AG10803 (cell line): Measurements from ENCODE around the gene DDX60.

Experiments
- DNase-seq: peaks from one replicate; pipeline ENCODE4 v3.0.0; 2010; ENCODE audit warnings: low read depth
- H3K4me3 ChIP-seq: 2 replicates; pipeline ENCODE4 v1.5.1; 2011; ENCODE audit warnings: mild to moderate bottlenecking, low read length, control low read depth
- CTCF ChIP-seq: conservative IDR thresholded peaks from 2 replicates; pipeline ENCODE4 v1.5.1; 2011; ENCODE audit warnings: mild to moderate bottlenecking, low read length, control low read depth, inconsistent platforms

Gene DDX60

DNA sequence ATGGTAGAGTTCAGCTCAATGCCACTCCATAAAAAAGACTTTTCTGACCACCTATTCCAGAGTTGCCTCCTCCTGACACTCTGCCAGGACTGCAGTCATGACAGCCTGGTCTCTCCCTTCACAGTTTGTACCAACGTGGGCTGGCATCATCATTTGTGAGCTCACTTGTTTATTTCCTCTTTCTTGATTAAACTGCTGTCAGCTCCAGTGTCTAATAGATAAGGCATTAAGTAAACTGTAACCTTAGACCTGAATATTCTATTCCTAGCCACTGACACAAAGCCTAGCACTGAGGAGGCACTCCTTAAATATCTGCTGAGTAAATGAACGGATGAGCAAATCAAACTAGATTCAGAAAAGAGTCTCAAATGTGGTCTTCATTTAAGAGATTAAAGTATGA is 48.7 kb downstream of the DDX60 start:
- DNase-seq = no peak
- no peak overlapping the region for H3K4me3 ChIP-seq
- TF ChIP-seq CTCF = no peak

DNA sequence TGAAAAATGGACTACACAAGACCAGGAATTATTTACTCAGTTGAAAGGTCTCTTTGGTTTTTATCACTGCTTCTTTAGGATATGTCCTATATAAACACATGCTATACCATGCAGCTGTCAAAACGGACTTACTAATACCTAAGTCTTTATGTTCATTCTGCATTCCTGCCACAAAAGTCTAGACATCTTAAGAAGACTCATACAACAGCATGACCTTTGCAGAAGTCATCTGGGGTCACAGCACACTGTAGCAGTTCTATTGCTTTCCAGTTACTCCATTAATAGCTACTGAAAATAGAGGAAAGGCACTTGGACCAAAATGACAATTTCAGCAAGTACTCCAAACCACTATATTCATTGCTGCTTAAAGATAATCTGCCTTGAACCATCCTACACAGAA is 53.2 kb downstream of the DDX60 start:
- TF ChIP-seq CTCF = no peak
- H3K4me3 ChIP-seq = no peak overlapping the region
- DNase-seq = no peak

DNA sequence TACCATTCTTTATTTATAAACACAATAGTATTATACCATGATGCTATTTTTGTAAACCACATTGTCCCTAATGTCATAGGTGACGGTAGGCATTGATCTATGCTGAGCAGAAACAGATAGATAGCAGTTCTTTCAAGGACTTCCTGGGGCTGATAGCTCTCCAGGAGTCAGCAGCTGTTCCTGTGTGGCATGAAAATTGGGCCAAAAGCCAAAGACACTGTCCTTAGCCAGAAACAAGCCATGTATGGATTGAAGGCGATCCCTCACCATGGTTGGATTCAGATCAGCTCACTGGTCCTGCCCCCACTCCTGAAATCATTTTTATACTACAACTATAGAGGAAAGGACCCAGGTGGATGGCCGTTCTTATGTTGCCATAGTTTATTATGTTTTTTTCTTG is 53.6 kb downstream of the DDX60 start:
- no peak overlapping the region for H3K4me3 ChIP-seq
- DNase-seq = no peak
- no peak for TF ChIP-seq CTCF

DNA sequence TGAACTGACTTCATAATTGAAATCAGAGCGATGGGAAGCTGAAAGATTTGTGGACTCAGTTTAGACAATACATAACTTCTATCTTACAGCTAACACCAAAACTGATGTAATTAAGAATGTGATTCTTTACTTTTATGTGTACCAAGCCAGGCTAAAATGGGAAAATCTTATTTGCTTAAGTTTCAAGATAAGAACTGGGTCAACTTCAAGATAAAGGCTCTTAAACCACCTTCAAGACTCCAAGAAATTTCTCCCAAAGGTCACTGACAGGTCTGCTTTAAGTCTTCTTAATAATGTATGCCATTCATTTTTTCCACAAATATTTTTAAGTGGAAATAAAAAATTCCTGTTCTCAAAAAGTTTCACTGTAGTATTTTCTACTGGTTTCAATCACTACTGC is 55.5 kb downstream of the DDX60 start:
- no peak for TF ChIP-seq CTCF
- no peak overlapping the region for H3K4me3 ChIP-seq
- no peak for DNase-seq

- no peak for DNase-seq
- no peak overlapping the region for H3K4me3 ChIP-seq
- no peak for TF ChIP-seq CTCF
Measured at GRCh38 chr4:168259096-168259495, 59.5 kb downstream of the DDX60 start.

DNA sequence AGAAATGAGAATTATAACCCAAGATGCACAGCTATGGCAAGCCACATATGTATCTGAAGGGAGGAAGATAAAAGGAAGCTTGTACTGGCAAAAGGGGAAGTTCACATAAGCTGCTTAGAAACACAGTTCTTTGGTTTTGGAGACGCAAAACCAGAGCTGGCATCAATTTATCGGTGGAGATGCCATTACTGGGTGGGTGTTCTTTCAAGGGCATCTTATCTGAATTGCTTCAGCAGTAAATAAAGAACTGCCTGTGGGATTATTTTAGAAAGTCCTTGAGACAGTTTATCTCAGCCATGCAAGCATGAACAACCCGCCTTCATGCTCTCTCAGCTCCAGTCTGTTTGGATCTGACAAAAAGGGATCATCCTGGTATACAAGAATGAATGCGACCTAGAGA is 60.8 kb downstream of the DDX60 start:
- DNase-seq = no peak
- TF ChIP-seq CTCF = no peak
- no peak overlapping the region for H3K4me3 ChIP-seq

GRCh38 chr4:168248176-168248710 is 70.3 kb downstream of the DDX60 start:
- no peak for TF ChIP-seq CTCF
- peak; percentile 24 for DNase-seq

More at GRCh38 chr4:168248176-168248710, 70.3 kb downstream of the DDX60 start:
- H3K4me3 ChIP-seq = no peak overlapping the region
